Non-pigmented ciliary epithelial cell (primary cell): ENCODE results near the gene EPN2.
"Not testable (repeated sequence)": the region's sequence is repeated elsewhere in the genome, so short reads cannot be mapped to it uniquely, and the experiment has no call there.

Experiments used
- DNase-seq: peaks from one replicate; pipeline ENCODE4 v3.0.0-alpha.2; 2010; ENCODE audit warnings: low read depth

EPN2 gene

GRCh38 chr17:19268611-19269010 is 31.4 kb downstream of the EPN2 start:
- DNase-seq = no peak

- no peak for DNase-seq
These were observed 31.9 kb downstream of the EPN2 start for GRCh38 chr17:19269106-19269505.

GRCh38 chr17:19269641-19270040 is 32.5 kb downstream of the EPN2 start:
- DNase-seq = no peak

GRCh38 chr17:19270347-19270703 is 33.2 kb downstream of the EPN2 start:
- no peak for DNase-seq

- DNase-seq = no peak
These were observed 33.8 kb downstream of the EPN2 start for GRCh38 chr17:19270704-19271611.

GRCh38 chr17:19271780-19272357 is 34.7 kb downstream of the EPN2 start:
- DNase-seq = no peak

- DNase-seq = no peak
These were observed 36.6 kb downstream of the EPN2 start for GRCh38 chr17:19273731-19274130.

GRCh38 chr17:19274893-19275292 is 37.7 kb downstream of the EPN2 start:
- no peak for DNase-seq

GRCh38 chr17:19275457-19276127 is 38.4 kb downstream of the EPN2 start:
- no peak for DNase-seq

- DNase-seq = not testable (repeated sequence)
These were observed 41.1 kb downstream of the EPN2 start for GRCh38 chr17:19278284-19278683.

GRCh38 chr17:19278729-19279128 is 41.6 kb downstream of the EPN2 start:
- no peak for DNase-seq

- no peak for DNase-seq
These were observed 44.0 kb downstream of the EPN2 start for GRCh38 chr17:19281161-19281560.

GRCh38 chr17:19284005-19284959 is 47.1 kb downstream of the EPN2 start:
- no peak for DNase-seq

GRCh38 chr17:19285213-19285900 is 48.2 kb downstream of the EPN2 start:
- no peak for DNase-seq

- DNase-seq = no peak
These were observed 49.7 kb downstream of the EPN2 start for GRCh38 chr17:19286751-19287341.

- no peak for DNase-seq
These were observed 50.5 kb downstream of the EPN2 start for GRCh38 chr17:19287651-19288050.

- no peak for DNase-seq
These were observed 51.3 kb downstream of the EPN2 start for GRCh38 chr17:19288453-19288852.

- DNase-seq = no peak
These were observed 53.0 kb downstream of the EPN2 start for GRCh38 chr17:19290066-19290705.

- DNase-seq = no peak
These were observed 54.6 kb downstream of the EPN2 start for GRCh38 chr17:19291646-19292376.

- no peak for DNase-seq
These were observed 55.2 kb downstream of the EPN2 start for GRCh38 chr17:19292377-19292711.
